Activated CD4-positive, CD25-positive, alpha-beta regulatory T cell (primary cell): ENCODE results near the gene RPH3AL.

Source experiments
- DNase-seq, 4 experiments: peaks; one replicate each; lab custom pipeline; 2025; lab: John Stamatoyannopoulos, UW

Gene RPH3AL

GRCh38 chr17:352421-353212 lies at the start of gene RPH3AL:
TSS of gene RPH3AL (minus strand) at chr17:352807. CDS start at chr17:327543, 25,264 bp downstream.
- no peak for DNase-seq

GRCh38 chr17:400257-400656 lies 47.6 kb upstream of the RPH3AL start:
- no peak for DNase-seq

- no peak for DNase-seq
Measured at GRCh38 chr17:396788-397187, 44.2 kb upstream of the RPH3AL start.

- DNase-seq = no peak
Measured at GRCh38 chr17:395974-396373, 43.4 kb upstream of the RPH3AL start.

- no peak for DNase-seq
Measured at GRCh38 chr17:395179-395578, 42.6 kb upstream of the RPH3AL start.

- no peak for DNase-seq
Measured at GRCh38 chr17:394718-395095, 42.1 kb upstream of the RPH3AL start.

GRCh38 chr17:393806-394717 lies 41.5 kb upstream of the RPH3AL start:
- DNase-seq = no peak

GRCh38 chr17:391850-392249 lies 39.2 kb upstream of the RPH3AL start:
- no peak for DNase-seq

- no peak for DNase-seq
Measured at GRCh38 chr17:390025-390424, 37.4 kb upstream of the RPH3AL start.

- DNase-seq = no peak
Measured at GRCh38 chr17:388087-388486, 35.5 kb upstream of the RPH3AL start.

- peak; percentile 51 to 60 (median 52) for DNase-seq
Measured at GRCh38 chr17:386141-386876, 33.7 kb upstream of the RPH3AL start.

- DNase-seq = no peak
Measured at GRCh38 chr17:385836-386140, 33.2 kb upstream of the RPH3AL start.

- no peak for DNase-seq
Measured at GRCh38 chr17:385178-385835, 32.7 kb upstream of the RPH3AL start.

GRCh38 chr17:384622-385177 lies 32.1 kb upstream of the RPH3AL start:
- DNase-seq = no peak

- no peak for DNase-seq
Measured at GRCh38 chr17:383771-384621, 31.4 kb upstream of the RPH3AL start.

- no peak for DNase-seq
Measured at GRCh38 chr17:382644-383533, 30.3 kb upstream of the RPH3AL start.

GRCh38 chr17:381941-382643 lies 29.5 kb upstream of the RPH3AL start:
- DNase-seq = no peak

- DNase-seq = no peak
Measured at GRCh38 chr17:381516-381915, 28.9 kb upstream of the RPH3AL start.
